Prostate gland (tissue), 2 donors: ENCODE data around the gene GARIN6. TPM values are rescaled to one million over a fixed set of nuclear protein-coding genes. Genes with fewer than 3 reads are reported as not detected.

Source experiments
- DNase-seq: peaks from one replicate; pipeline ENCODE4 v3.0.0-alpha.2; 2019; ENCODE audit warnings: low spot score
- H3K27ac ChIP-seq, 2 donors: fragments of 200-600 bp; sonication (generic); 2 replicates each; pipeline ENCODE4 v1.5.1; 2017 to 2019
- H3K27me3 ChIP-seq: fragments of 200-600 bp; sonication (generic); replicated peaks from 2 replicates; pipeline ENCODE4 v1.5.1; 2019; ENCODE audit not compliant: insufficient read depth
- H3K36me3 ChIP-seq, 2 donors: fragments of 200-600 bp; sonication (generic); 1 replicate in 1 of 2; 2 replicates in 1 of 2; pipeline versions ENCODE4 v1.5.1 to v1.8.1; 2017 to 2019
- H3K4me1 ChIP-seq: fragments of 200-600 bp; sonication (generic); replicated peaks from 2 replicates; pipeline ENCODE4 v1.5.1; 2019
- H3K4me3 ChIP-seq, 2 donors: fragments of 200-600 bp; sonication (generic); 2 replicates each; pipeline ENCODE4 v1.5.1; 2017 to 2019
- H3K9me3 ChIP-seq: fragments of 200-600 bp; sonication (generic); 2 replicates; pipeline ENCODE4 v1.5.1; 2017
- POLR2A ChIP-seq: fragments of 450-650 bp; IDR thresholded peaks from one replicate; pipeline ENCODE4 v1.6.1; 2016; ENCODE audit warnings: antibody characterized with exemption, mild to moderate bottlenecking
- POLR2AphosphoS5 ChIP-seq: sonication (generic); formaldehyde crosslinking; IDR thresholded peaks from one replicate; pipeline ENCODE4 v1.6.1; 2017; ENCODE audit warnings: antibody characterized with exemption
- WGBS: methylation state at CpG from one replicate; pipeline ENCODE4 v1.1.5; 2018; 5-methylcytosine and 5-hydroxymethylcytosine counted together
- intact Hi-C: fragments of 100-400 bp; cut with DNase I; formaldehyde crosslinking; loops from one replicate; pipeline ENCODE4 v1.14.2; 2022
- total RNA-seq, 2 donors: library from RNA; depleted of rRNA; stranded (reverse); fragments of >200 nt; gene quantifications; one replicate each; pipeline ENCODE4 v1.1.0, GENCODE V29; 2016
- TF ChIP-seq, protein P1 (sequence below), 4 experiments: fragments of 200-600 bp in 2 of 4; fragments of 450-650 bp in 2 of 4; sonication (generic) in 2 of 4; IDR thresholded peaks; 1 replicate in 3 of 4; 2 replicates in 1 of 4; pipeline ENCODE4 v1.5.1; 2016 to 2019; ENCODE audit warnings: antibody characterized with exemption in 4 of 4, mild to moderate bottlenecking in 2 of 4, moderate library complexity in 2 of 4

The GARIN6 gene
- total RNA-seq, 2 donors from 2014 or later = 1.1 TPM; not detected in 1

GRCh38 chr12:99627459-99627858, 20.1 kb upstream of the GARIN6 start:
- WGBS = 72% methylated on average over 2 of the region's 2 CpGs
- TF ChIP-seq POLR2A = no peak
- TF ChIP-seq, protein P1, sequence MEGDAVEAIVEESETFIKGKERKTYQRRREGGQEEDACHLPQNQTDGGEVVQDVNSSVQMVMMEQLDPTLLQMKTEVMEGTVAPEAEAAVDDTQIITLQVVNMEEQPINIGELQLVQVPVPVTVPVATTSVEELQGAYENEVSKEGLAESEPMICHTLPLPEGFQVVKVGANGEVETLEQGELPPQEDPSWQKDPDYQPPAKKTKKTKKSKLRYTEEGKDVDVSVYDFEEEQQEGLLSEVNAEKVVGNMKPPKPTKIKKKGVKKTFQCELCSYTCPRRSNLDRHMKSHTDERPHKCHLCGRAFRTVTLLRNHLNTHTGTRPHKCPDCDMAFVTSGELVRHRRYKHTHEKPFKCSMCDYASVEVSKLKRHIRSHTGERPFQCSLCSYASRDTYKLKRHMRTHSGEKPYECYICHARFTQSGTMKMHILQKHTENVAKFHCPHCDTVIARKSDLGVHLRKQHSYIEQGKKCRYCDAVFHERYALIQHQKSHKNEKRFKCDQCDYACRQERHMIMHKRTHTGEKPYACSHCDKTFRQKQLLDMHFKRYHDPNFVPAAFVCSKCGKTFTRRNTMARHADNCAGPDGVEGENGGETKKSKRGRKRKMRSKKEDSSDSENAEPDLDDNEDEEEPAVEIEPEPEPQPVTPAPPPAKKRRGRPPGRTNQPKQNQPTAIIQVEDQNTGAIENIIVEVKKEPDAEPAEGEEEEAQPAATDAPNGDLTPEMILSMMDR (IDR thresholded peaks at IDR 0.05) = no peak
- Histone ChIP-seq H3K27me3 (no peaks in the 10 kb centered on the region), H3K27ac (no peak overlapping the region), H3K9me3 (no peaks in the 10 kb centered on the region), H3K36me3 (no peaks in the 10 kb centered on the region), H3K4me3 (no peak overlapping the region), H3K4me1 (no peaks in the 10 kb centered on the region)
- intact Hi-C loops = no loop called here
- DNase-seq = no peak

DNA sequence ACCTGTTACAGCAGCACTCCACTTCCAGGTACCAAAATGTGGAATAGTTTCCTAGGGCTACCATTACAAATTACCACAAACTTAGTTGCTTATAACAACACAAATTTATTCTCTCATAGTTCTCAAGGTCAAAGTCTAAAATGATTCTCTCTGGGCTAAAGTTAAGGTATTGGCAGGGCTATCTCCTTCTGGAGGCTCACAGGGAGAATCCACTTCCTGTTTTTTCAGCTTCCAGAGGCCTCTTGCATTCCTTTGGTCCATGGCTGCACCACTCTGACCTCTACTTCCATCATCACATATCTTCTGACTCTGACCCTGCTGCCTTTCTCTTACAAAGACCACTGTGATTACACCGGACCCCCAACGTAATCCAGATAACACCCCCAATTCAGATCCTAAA, 2.9 kb upstream of the GARIN6 start:
- no peaks in the 10 kb centered on the region for H3K4me1 ChIP-seq
- intact Hi-C loops = no loop called here
- H3K27me3 ChIP-seq = no peaks in the 10 kb centered on the region
- H3K4me3 ChIP-seq = no peak overlapping the region
- no peak for DNase-seq
- no peaks in the 10 kb centered on the region for H3K9me3 ChIP-seq
- 89% methylated on average over 2 of the region's 2 CpGs for WGBS
- H3K27ac ChIP-seq = no peak overlapping the region
- H3K36me3 ChIP-seq = no peaks in the 10 kb centered on the region
- TF ChIP-seq POLR2AphosphoS5 (no peak), POLR2A (no peak)
- TF ChIP-seq, protein P1 (IDR thresholded peaks at IDR 0.05) = no peak

- no peaks in the 10 kb centered on the region for H3K27me3 ChIP-seq
- no peak overlapping the region for H3K27ac ChIP-seq
- H3K4me1 ChIP-seq = no peaks in the 10 kb centered on the region
- DNase-seq = no peak
- no peak for TF ChIP-seq POLR2AphosphoS5
- TF ChIP-seq POLR2A = no peak
- TF ChIP-seq, protein P1 (IDR thresholded peaks at IDR 0.05) = no peak
- H3K4me3 ChIP-seq = no peak overlapping the region
- no peaks in the 10 kb centered on the region for H3K36me3 ChIP-seq
- no peaks in the 10 kb centered on the region for H3K9me3 ChIP-seq
- intact Hi-C loops = no loop called here
- 93% methylated on average over 14 of the region's 14 CpGs for WGBS
Observed at GRCh38 chr12:99648183-99648582, 630 bp downstream of the GARIN6 start.

GRCh38 chr12:99649551-99649950, 2.0 kb downstream of the GARIN6 start:
- WGBS = 75% methylated on average over 1 of the region's 1 CpG
- Histone ChIP-seq H3K9me3 (no peaks in the 10 kb centered on the region), H3K27ac (no peak overlapping the region), H3K4me1 (no peaks in the 10 kb centered on the region), H3K4me3 (no peak overlapping the region), H3K36me3 (no peaks in the 10 kb centered on the region), H3K27me3 (no peaks in the 10 kb centered on the region)
- intact Hi-C loops = no loop called here
- TF ChIP-seq POLR2AphosphoS5 = no peak
- DNase-seq = no peak

DNA sequence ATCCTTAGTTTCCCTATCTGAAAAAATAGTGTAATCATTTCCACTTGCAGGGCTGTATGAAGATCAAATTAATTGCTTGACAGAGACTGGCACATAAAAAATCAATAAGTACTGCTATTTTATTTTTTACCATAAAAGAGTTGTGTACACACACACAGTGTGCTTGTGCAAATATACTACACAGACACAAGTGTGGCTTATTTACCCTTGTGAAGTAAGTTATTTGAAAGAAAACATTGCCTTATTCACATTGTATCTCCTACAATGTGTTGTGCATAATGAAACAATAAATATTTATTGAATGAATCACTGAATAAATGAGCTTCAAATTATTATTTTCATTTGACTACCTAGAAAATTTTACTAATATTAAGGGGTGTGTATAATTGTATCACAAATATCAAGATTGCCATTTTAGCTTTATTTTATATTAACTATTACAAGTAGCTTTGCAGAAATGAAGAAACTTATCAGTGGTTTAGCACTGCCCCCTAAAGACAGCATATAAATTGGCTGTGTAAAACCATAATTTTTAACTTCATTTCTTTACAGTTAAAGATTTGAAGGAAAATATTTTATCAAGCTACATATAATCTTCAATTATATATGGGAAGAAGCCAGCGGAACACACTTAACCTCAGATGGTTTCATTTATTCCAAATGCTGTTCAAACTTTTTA, 11.3 kb downstream of the GARIN6 start:
- H3K36me3 ChIP-seq = no peaks in the 10 kb centered on the region
- no peak overlapping the region for H3K27ac ChIP-seq
- H3K27me3 ChIP-seq = no peaks in the 10 kb centered on the region
- H3K9me3 ChIP-seq = no peaks in the 10 kb centered on the region
- no peak overlapping the region for H3K4me3 ChIP-seq
- no peaks in the 10 kb centered on the region for H3K4me1 ChIP-seq
- DNase-seq = no peak
- TF ChIP-seq POLR2AphosphoS5 = no peak
- no peak for TF ChIP-seq POLR2A
- TF ChIP-seq, protein P1 (IDR thresholded peaks at IDR 0.05) = no peak
- intact Hi-C loops = loop anchor here (5.0 kb wide), 1 partner anchor 617 kb away; no protein-coding TSS in a partner anchor
- 80% methylated on average over 1 of the region's 1 CpG for WGBS
